ENCODE results near the gene DLL3.

Gene DLL3

GRCh38 chr19:39489756-39490155 is 9.0 kb upstream of the DLL3 start:
- no peak for DNase-seq

- no peak for DNase-seq
Measured at GRCh38 chr19:39492225-39492624, 6.5 kb upstream of the DLL3 start.

- no peak for DNase-seq
Measured at GRCh38 chr19:39492788-39493187, 6.0 kb upstream of the DLL3 start.

GRCh38 chr19:39494661-39495060 is 4.1 kb upstream of the DLL3 start:
- DNase-seq = no peak

GRCh38 chr19:39496063-39496462 is 2.7 kb upstream of the DLL3 start:
- DNase-seq = no peak

- no peak for DNase-seq
Measured at GRCh38 chr19:39497701-39497995, 1.1 kb upstream of the DLL3 start.

- peak; percentile 71 for DNase-seq
Measured at GRCh38 chr19:39497996-39498797, 550 bp upstream of the DLL3 start.

GRCh38 chr19:39499932-39500331 is 1.2 kb downstream of the DLL3 start:
- no peak for DNase-seq

GRCh38 chr19:39500543-39500942 is 1.8 kb downstream of the DLL3 start:
- no peak for DNase-seq

GRCh38 chr19:39501340-39501739 is 2.6 kb downstream of the DLL3 start:
- no peak for DNase-seq

GRCh38 chr19:39502640-39503417 is 4.1 kb downstream of the DLL3 start:
- DNase-seq = peak; percentile 92

- DNase-seq = no peak
Measured at GRCh38 chr19:39506598-39506943, 7.8 kb downstream of the DLL3 start.

GRCh38 chr19:39506944-39507714 is 8.4 kb downstream of the DLL3 start:
- DNase-seq = peak; percentile 79

GRCh38 chr19:39507715-39508364 is 9.1 kb downstream of the DLL3 start:
- DNase-seq = no peak

GRCh38 chr19:39508629-39509028 is 9.9 kb downstream of the DLL3 start:
- no peak for DNase-seq

- DNase-seq = no peak
Measured at GRCh38 chr19:39509233-39509632, 10.5 kb downstream of the DLL3 start.

- no peak for DNase-seq
Measured at GRCh38 chr19:39512988-39513387, 14.2 kb downstream of the DLL3 start.

GRCh38 chr19:39514840-39515550 is 16.2 kb downstream of the DLL3 start, which contains the start of gene SELENOV:
Gene SELENOV, plus strand, starts transcription at chr19:39515139. Its CDS starts 74 bp downstream, at chr19:39515213.
- DNase-seq = no peak

- DNase-seq = no peak
Measured at GRCh38 chr19:39515551-39516191, 16.9 kb downstream of the DLL3 start.

GRCh38 chr19:39516270-39516669 is 17.5 kb downstream of the DLL3 start:
- no peak for DNase-seq

- DNase-seq = no peak
Measured at GRCh38 chr19:39517432-39517831, 18.7 kb downstream of the DLL3 start.

GRCh38 chr19:39518458-39518857 is 19.7 kb downstream of the DLL3 start:
- DNase-seq = no peak

All from hematopoietic multipotent progenitor cell treated with erythropoietin and hydrocortisone succinate and interleukin-3 and kit ligand, for 4 days (in vitro differentiated cells).